K562 (cell line): ENCODE results near the gene PLOD1. TPM values are rescaled to one million over a fixed set of nuclear protein-coding genes. Genes with fewer than 3 reads are reported as not detected.

ENCODE experiments used
- ARHGAP35 ChIP-seq: fragments of 450-650 bp; IDR thresholded peaks from 2 replicates; pipeline ENCODE4 v1.6.1; 2018; ENCODE audit not compliant: partially characterized antibody
- CAMTA2 ChIP-seq: fragments of 250-450 bp; sonication (Bioruptor Pico); conservative IDR thresholded peaks from 2 replicates; pipeline ENCODE4 v1.5.1; 2022
- HBP1 ChIP-seq: fragments of 450-650 bp; formaldehyde crosslinking; IDR thresholded peaks from 2 replicates; pipeline ENCODE4 v1.4.0; 2022; ENCODE audit warnings: missing genetic modification characterization
- MAZ ChIP-seq, 2 experiments: fragments of 450-650 bp in 1 of 2; sonication (generic) in 1 of 2; formaldehyde crosslinking; IDR thresholded peaks in 1 of 2; conservative IDR thresholded peaks in 1 of 2; 2 replicates each; pipeline versions ENCODE4 v1.4.0 to v1.5.0; 2020; ENCODE audit warnings: mild to moderate bottlenecking in 1 of 2, missing genetic modification reagents in 1 of 2
- MXD1 ChIP-seq: fragments of 250-450 bp; sonication (Bioruptor Pico); IDR thresholded peaks from 2 replicates; pipeline ENCODE4 v1.8.0; 2021; ENCODE audit warnings: borderline replicate concordance, mild to moderate bottlenecking, moderate library complexity; ENCODE audit not compliant: poor library complexity, severe bottlenecking
- NFATC3 ChIP-seq: fragments of 450-650 bp; IDR thresholded peaks from 2 replicates; pipeline ENCODE4 v1.6.1; 2017; ENCODE audit warnings: mild to moderate bottlenecking
- NONO ChIP-seq, 2 experiments: fragments of 200-400 bp in 1 of 2; fragments of 450-650 bp in 1 of 2; formaldehyde crosslinking in 1 of 2; IDR thresholded peaks; 2 replicates each; pipeline ENCODE4 v1.6.1; 2017; ENCODE audit warnings: low read depth in 2 of 2, mild to moderate bottlenecking in 2 of 2, moderate library complexity in 2 of 2, low read length in 1 of 2
- NR0B1 ChIP-seq: fragments of 450-650 bp; IDR thresholded peaks from one replicate; pipeline ENCODE4 v1.6.1; 2018; ENCODE audit warnings: mild to moderate bottlenecking, moderate library complexity; ENCODE audit not compliant: partially characterized antibody
- PBX2 ChIP-seq, 2 experiments: IDR thresholded peaks in 1 of 2; conservative IDR thresholded peaks in 1 of 2; 2 replicates each; pipeline ENCODE4 v1.6.1; 2016; ENCODE audit warnings: low read depth in 2 of 2, mild to moderate bottlenecking in 1 of 2, missing compliant biosample characterization in 1 of 2, missing genetic modification characterization in 1 of 2, moderate library complexity in 1 of 2
- RBBP5 ChIP-seq: fragments of 200-600 bp; sonication (generic); IDR thresholded peaks from 2 replicates; pipeline ENCODE4 v1.6.1; 2012; ENCODE audit warnings: borderline replicate concordance, mild to moderate bottlenecking, low read length, control low read depth, inconsistent platforms; ENCODE audit not compliant: insufficient read depth, poor library complexity, severe bottlenecking
- RBM14 ChIP-seq: fragments of 200-400 bp; formaldehyde crosslinking; IDR thresholded peaks from 2 replicates; pipeline ENCODE4 v1.6.1; 2018; ENCODE audit warnings: low read depth, mild to moderate bottlenecking, low read length, moderate library complexity, borderline replicate concordance; ENCODE audit not compliant: insufficient read depth
- RNF2 ChIP-seq: sonication (generic); IDR thresholded peaks from 2 replicates; pipeline ENCODE4 v1.6.1; 2016
- TARDBP ChIP-seq: fragments of 450-650 bp; IDR thresholded peaks from 2 replicates; pipeline ENCODE4 v1.6.1; 2016
- THRB ChIP-seq: fragments of 450-650 bp; formaldehyde crosslinking; conservative IDR thresholded peaks from 2 replicates; pipeline ENCODE4 v1.4.0; 2022; ENCODE audit warnings: mild to moderate bottlenecking, missing genetic modification characterization
- ZBTB43 ChIP-seq: sonication (generic); formaldehyde crosslinking; IDR thresholded peaks from 2 replicates; pipeline ENCODE4 v1.8.0; 2023; ENCODE audit warnings: mild to moderate bottlenecking, missing genetic modification reagents
- ZNF551 ChIP-seq: fragments of 250-450 bp; sonication (Bioruptor Pico); IDR thresholded peaks from 2 replicates; pipeline ENCODE4 v1.5.0; 2021; ENCODE audit warnings: mild to moderate bottlenecking, moderate library complexity
- polyA plus RNA-seq, 8 experiments: library from polyadenylated mRNA; depleted of rRNA in 4 of 8; stranded (reverse) in 5 of 8; unstranded in 3 of 8; fragments of >200 nt; fragmentation: Nextera tagmentation in 2 of 8; fragmentation: Illumina TruSeq in 1 of 8; extraction: Ambion mirVana in 2 of 8; extraction: Trizol in 1 of 8; gene quantifications; 2 replicates each; pipeline versions ENCODE4 v1.2.1 to v1.2.3, GENCODE V29; 2011 to 2014; ENCODE audit warnings: inconsistent platforms in 1 of 8, missing spikeins in 1 of 8
- total RNA-seq, 7 experiments: library from RNA; depleted of rRNA in 6 of 7; stranded (reverse); fragments of >200 nt in 6 of 7; fragmentation: Illumina TruSeq in 2 of 7; extraction: Trizol in 2 of 7; gene quantifications; 2 replicates each; pipeline versions ENCODE4 v1.2.1 to v1.2.3, GENCODE V29; 2011 to 2021; ENCODE audit warnings: low replicate concordance in 1 of 7

Gene PLOD1
- total and polyA plus RNA-seq, 9 of the 15 experiments (the other 6 are each of a cell fraction or from before 2014, with no cell fraction given): 16.6 to 90.8 (median 52.7) TPM

- TF ChIP-seq RBBP5 (peak; percentile 40), NONO (IDR thresholded peaks at IDR 0.05; ENCODE audit: low read depth in 2 of 2, low read length in 1 of 2) (peak in 1 of 2 experiments; percentile 45; a peak in 1 of 4 replicates), NFATC3 (no peak), RBM14 (no peak), TARDBP (no peak), ARHGAP35 (no peak), MXD1 (no peak), THRB (no peak), PBX2 (CRISPR knock-in tag; IDR thresholded peaks at IDR 0.05; ENCODE audit: low read depth) (no peak), PBX2 (tag; conservative IDR thresholded peaks at IDR 0.05; ENCODE audit: low read depth) (peak; percentile 98), MAZ (CRISPR knock-in tag; conservative IDR thresholded peaks at IDR 0.05 in 1 of 2, IDR thresholded peaks at IDR 0.05 in 1 of 2) (peak in 1 of 2 experiments; percentile 49; a peak in 2 of 4 replicates), RNF2 (0 out of 2 replicates have a peak, but pooled peaks have one; percentile 80), HBP1 (CRISPR knock-in tag) (no peak), ZBTB43 (CRISPR knock-in tag) (no peak), NR0B1 (no peak), CAMTA2 (CRISPR knock-in tag) (no peak), ZNF551 (CRISPR knock-in tag) (no peak)
Measured at GRCh38 chr1:12005488-12006166, 71.1 kb downstream of the PLOD1 start (continued).
